Measurements from ENCODE around the gene RAC3.

The RAC3 gene

GRCh38 chr17:82058230-82058854, 26.9 kb downstream of the RAC3 start:
- DNase-seq, result no peak

- no peak for DNase-seq
Measured at GRCh38 chr17:82058855-82059249, 27.4 kb downstream of the RAC3 start.

DNA sequence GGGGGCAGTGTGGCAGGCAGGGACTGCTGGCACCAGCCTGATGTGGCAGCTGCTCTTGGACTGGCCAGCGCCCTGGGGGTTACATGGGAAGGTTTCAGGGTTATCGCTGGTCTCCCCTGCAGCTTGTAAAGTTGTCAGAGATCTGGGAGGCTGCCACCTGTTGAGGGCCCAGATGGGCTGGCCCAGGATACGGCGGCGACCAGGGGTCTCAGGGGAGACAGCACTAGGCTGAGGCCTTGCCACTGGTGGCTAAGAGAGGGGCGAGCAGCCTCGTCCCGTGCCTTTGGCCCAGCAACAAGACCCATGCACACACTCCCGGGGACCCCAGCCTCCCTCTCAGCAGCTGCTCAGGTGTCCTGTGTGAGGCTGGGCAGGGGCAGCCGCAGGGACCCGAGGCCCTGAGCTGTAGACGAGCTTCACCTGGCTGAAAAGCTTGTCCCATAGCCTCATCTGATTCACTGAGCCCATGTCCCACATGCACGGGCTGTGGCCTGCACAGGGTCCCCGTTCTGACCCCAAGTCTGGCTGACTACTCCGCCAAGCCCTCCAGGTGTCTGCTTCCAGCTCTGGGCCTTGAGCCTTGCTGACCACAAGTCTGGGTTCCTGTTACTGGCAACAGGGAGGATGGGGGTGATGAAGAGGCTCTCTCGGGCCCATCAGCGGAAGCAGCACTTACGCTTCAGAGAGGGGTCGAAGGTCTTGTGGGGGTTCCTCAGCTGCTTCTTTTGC, 28.0 kb downstream of the RAC3 start:
- DNase-seq, result no peak

DNA sequence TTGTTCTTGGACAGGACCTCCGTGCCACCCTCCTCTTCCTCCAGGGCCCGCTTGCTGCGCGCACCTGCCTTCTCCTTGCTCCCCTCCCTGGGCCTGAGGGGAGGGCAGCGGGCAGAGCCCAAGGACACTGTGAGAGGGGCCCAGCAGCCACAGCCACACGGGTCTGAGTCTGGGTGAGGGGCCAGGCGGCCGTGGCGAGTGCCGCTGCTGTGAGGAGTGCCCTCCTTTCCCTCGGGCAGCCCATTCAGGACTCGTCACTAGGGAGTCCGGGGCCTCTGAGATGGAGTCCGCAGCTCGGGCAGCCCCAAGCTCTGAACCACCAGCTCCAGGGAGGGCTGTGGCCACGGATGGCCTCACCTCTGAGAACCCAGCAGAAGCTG, 28.5 kb downstream of the RAC3 start:
- DNase-seq, result no peak

GRCh38 chr17:82060614-82061013, 29.1 kb downstream of the RAC3 start:
- no peak for DNase-seq

- DNase-seq, result no peak
Measured at GRCh38 chr17:82061047-82061925, 29.8 kb downstream of the RAC3 start.

DNA sequence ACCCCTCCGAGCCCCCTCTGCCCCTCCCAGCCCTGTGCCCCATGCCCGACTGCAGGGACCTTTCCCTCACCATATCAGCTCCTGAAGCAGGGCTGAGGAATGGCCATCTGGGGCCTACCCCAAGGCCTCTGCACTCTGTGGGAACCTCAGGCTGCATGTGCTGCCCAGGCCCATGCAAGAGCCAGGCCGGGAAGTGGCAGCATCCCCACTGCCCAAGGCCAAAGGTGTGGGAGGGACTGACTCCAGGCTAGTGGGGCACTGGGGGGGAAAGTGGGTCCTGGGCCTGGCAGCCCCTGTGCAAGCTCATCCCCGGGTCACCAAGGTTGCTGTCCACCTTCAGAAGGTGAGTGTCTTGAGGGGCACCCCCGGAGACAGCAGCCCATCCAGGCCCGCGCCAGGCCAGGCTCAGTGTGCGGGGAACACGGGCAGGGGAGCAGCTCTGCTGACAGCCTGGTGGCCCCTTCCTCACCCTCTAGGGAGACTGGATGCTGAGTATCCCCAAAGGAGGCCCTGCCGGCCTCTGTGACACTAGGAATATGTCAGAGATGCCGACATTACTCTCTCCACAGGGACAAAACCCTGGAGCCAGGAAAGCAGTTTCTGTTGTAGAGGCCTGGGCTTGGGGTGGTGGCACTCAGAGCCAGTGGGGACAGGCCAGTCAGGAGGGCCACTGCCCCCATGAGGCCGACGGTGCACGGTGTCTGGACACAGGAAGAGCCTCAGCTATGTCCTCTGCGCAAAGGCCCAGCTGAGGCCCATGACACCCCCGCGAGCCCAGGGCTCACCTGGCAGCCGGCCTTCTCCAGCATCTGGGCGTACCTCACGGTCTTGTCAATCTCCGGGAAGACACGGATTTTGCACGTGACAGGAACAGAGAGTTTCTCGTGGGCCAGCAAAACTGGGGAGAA, 30.9 kb downstream of the RAC3 start:
- DNase-seq, result no peak

DNA sequence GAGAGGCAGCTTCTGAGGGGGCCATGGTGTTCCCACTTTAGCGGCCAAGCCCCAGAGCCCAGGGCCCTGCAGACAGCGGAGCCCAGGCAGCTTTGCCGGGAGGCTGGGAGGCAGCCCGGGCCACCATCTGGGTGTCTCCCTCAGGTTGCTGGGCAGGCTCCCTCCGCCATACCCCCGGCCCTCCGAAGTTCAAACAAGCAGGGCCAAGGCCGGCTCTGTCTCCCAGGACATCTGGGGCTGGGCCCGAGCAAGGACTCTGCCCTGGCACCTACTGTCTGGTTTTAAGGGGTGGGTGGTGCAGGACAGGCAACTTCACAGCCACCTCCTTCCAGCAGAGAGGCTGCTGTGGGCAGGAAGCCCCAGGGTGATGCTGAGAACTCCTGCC, 31.5 kb downstream of the RAC3 start:
- DNase-seq, result no peak

- no peak for DNase-seq
Measured at GRCh38 chr17:82063424-82064415, 32.2 kb downstream of the RAC3 start.

- DNase-seq, result no peak
Measured at GRCh38 chr17:82064433-82065192, 33.1 kb downstream of the RAC3 start.

GRCh38 chr17:82065193-82065637, 33.7 kb downstream of the RAC3 start:
- DNase-seq, result peak; percentile 38

- DNase-seq, result peak; percentile 73
Measured at GRCh38 chr17:82065638-82066303, 34.3 kb downstream of the RAC3 start, which contains the start of gene DUS1L. TSS of gene DUS1L (minus strand) at chr17:82065804. CDS start at chr17:82065059, 745 bp downstream.

GRCh38 chr17:82070611-82071010, 39.1 kb downstream of the RAC3 start:
- no peak for DNase-seq

- DNase-seq, result no peak
Measured at GRCh38 chr17:82072827-82073226, 41.3 kb downstream of the RAC3 start.

GRCh38 chr17:82073446-82073845, 42.0 kb downstream of the RAC3 start:
- no peak for DNase-seq

DNA sequence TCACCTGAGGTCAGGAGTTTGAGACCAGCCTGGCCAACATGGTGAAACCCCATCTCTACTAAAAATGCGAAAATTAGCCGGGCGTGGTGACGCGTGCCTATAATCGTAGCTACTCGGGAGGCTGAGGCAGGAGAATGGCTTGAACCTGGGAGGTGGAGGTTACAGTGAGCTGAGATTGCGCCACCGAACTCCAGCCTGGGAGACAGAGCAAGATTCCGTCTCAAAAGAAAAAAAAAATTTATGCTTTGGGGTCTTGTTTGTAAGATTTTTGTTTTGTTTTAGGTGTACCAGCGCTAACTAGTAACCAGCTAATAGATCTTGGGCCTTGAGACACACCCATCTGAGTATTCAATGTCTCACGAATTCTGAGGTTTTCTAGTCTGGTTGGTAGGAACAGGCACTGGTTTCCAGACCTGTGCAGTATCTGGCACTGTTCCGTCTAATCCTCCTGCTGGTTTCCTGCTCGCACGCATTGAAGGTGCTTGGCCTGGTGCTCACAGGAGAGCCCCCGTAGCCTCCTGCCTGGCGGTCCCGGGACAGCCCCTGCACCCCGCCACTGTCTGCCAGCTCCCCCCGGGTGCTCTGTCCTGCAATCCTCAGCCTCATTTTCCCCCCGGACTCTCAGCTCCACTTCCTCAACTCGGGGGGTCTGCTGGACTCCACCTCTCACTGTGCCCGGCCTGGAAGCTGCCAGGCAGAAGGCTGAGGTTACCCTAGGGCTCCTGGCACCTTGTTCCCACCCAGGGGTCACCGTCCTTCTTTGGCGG, 44.7 kb downstream of the RAC3 start:
- DNase-seq, result no peak

DNA sequence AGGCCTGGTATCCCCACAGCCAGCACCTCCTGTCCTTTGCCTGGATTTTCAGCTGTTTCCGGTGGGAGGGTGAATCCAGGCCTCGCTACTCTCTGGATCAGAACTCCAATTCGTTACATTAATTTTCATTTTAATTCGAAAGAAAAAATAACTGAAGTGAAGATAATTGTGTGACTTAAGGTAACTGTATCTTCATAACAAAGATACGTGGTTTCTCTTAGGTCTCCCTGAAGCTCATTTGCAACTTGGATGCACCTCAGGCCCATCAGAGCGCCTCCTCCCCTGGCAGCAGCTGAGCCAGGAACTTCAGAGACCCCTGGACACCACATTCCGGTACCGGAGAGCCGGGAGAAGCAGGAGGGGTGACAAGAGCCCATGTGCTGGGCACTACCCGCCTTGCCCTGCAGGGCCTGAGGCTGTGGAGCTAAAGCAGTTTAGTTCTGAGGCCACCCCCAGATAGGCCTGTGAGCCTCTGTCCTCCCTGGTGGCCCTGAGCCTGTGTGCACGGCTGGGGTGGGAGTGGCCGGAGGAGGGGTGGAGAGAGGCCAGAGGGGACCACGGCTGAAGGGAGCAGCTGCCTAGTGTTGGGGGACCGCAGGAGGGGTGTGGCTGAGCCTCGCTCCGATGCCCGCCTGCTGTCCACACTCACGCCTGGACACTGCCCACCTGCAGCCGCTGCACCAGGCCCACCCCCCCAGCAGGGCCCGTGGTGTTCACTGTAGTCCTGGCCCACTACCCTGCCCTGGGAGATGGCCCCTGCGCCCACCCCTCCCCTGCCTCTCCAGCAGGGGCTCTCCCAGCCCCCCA, 45.5 kb downstream of the RAC3 start:
- DNase-seq, result no peak

Data from stimulated activated CD4-positive, alpha-beta T cell treated with anti-CD3 and anti-CD28 coated beads, Interleukin-12 subunit alpha, Interleukin-12 subunit beta, amount 100 ng/mL, for 4 hours (primary cell).